ENCODE results near the gene FKBP10. TPM values are rescaled to one million over a fixed set of nuclear protein-coding genes. Genes with fewer than 3 reads are reported as not detected.
"Not testable (repeated sequence)": the region's sequence is repeated elsewhere in the genome, so short reads cannot be mapped to it uniquely, and the experiment has no call there.

Gene FKBP10
- total RNA-seq, 2 donors from 2014 or later, result not detected

DNA sequence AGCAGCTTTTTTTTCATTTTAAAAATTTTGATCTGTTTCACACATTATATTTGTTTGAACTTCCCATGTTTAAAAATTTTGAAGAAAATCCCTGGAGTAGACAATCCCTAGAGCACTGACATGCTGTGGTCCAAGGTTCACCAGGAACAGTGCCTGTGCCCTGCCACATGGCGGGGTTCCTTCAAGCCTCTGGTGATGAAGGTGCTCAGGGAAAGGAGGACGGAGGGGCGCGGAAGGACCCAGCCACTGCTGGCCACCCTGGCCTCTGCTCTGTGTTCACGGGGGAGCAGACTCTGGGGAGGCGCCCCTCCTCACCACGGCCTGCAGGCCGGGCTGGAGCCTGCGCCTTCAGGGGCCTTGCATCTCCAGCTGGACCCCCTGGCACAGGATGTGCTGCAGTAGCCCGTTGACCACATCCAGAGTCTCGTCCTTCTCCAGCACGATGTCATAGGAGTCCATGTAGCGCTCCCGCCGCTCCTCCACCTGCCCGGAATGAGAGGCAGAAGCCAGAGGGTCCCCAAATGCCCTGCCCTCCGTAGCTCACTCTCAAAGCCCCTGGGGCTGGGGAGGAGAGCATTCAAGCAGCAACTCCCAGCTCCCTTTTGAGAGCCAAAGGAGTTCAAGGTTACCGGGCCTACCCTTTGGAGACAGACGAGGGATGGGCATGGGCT, 12.5 kb downstream of the FKBP10 start:
- Mint-ChIP-seq H3K27me3 (no peaks in the 10 kb centered on the region), H3K4me1 (peaks cover 3% of the 10 kb centered on the region), H3K27ac (no peak overlapping the region), H3K36me3 (ENCODE audit: low read depth) (peaks cover 2% of the 10 kb centered on the region), H3K4me3 (no peak overlapping the region)
- no peak for DNase-seq
- H3K9me3 ChIP-seq (ENCODE audit: control insufficient read depth, low read length, poor library complexity, severe bottlenecking), result no peaks in the 10 kb centered on the region
- ATAC-seq, result no peak

GRCh38 chr17:41829961-41830360, 17.2 kb downstream of the FKBP10 start:
- not testable (repeated sequence) for H3K27ac Mint-ChIP-seq; H3K27me3 Mint-ChIP-seq; H3K9me3 ChIP-seq (ENCODE audit: control insufficient read depth, low read length, poor library complexity, severe bottlenecking); H3K4me1 Mint-ChIP-seq; H3K36me3 Mint-ChIP-seq (ENCODE audit: low read depth); H3K4me3 Mint-ChIP-seq; ATAC-seq; DNase-seq

DNA sequence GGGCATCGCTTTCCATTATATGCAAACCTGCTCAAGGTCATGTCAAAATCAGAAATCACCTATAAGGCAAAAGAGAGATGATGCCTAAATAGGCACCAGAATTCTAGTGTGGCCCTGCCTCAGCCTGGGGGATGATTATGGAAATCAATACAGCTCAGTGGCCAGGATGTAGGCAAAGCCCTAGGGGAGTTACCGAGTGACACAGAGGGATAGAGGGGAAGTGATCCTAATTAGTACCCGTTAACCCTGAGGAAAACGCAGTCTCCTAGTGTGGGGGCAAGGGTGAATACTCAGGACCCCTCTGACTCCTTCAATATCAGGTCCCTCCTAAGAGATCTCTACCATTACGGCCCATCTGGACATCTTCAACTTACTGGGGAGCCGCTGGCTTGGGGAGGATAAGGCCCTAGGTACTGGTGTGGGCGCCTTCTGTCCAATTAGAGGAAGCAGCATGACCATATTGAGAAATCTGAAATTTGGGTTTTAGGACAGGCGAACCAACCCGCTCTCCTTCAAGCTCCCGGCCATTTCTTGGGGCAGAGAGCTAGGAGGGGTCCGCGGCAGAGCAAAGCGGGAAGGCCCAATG, 22.5 kb downstream of the FKBP10 start:
- peaks cover 11% of the 10 kb centered on the region for H3K4me1 Mint-ChIP-seq
- H3K27me3 Mint-ChIP-seq, result no peaks in the 10 kb centered on the region
- peak; percentile 27 for ATAC-seq
- H3K4me3 Mint-ChIP-seq, result peak overlapping the region; percentile 89
- H3K27ac Mint-ChIP-seq, result peak overlapping the region; percentile 47
- no peak for DNase-seq
- no peaks in the 10 kb centered on the region for H3K36me3 Mint-ChIP-seq (ENCODE audit: low read depth)
- no peaks in the 10 kb centered on the region for H3K9me3 ChIP-seq (ENCODE audit: control insufficient read depth, low read length, poor library complexity, severe bottlenecking)

DNA sequence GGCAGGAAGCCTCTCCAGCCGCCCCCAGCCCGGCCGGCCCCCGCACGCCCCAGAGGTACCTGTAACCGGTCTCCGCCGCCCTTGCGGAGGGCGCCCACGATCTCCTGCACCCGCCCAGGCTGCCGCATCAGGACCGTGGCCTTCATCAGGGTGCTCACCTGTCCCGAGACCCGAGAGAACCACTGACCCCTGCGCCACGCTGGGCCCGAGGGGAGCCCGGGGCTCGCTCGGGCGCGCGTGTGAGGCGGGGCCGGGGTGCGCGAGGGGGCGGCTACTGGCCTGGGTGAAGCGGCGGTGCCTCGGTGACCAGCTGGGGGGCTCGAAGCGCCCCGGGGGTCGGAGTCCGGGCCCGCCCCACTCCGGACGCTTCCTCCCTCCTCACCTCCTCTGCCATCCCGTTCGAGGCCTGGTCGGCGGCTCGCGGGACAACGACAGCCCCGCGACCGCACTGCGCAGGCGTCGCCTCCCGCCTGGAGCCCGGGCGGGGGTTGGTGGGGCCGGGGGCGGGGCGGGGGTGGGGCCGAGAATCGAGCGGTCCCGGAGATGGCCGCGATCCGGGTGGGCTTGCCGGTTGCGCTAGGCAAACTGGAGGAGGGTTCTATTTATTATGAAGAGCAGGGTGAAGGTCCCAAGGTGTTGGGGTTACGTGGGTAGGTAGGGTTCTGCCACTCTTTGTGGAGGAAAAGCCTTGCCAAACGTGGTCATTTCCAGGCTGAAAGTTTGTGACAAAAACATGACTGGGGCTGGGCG, 23.2 kb downstream of the FKBP10 start, which contains the start of gene NT5C3B:
NT5C3B (minus strand) TSS at position 433 of the 750 bp plus-strand sequence; CDS start at position 394, 39 bp downstream.
- no peaks in the 10 kb centered on the region for H3K9me3 ChIP-seq (ENCODE audit: control insufficient read depth, low read length, poor library complexity, severe bottlenecking)
- peak; percentile 22 to 50 (median 41) for DNase-seq
- Mint-ChIP-seq H3K27me3 (no peaks in the 10 kb centered on the region), H3K4me3 (peak within 1 kb of the TSS; percentile 89), H3K4me1 (peaks cover 11% of the 10 kb centered on the region), H3K36me3 (ENCODE audit: low read depth) (no peaks in the 10 kb centered on the region), H3K27ac (peak within 1 kb of the TSS; percentile 47)
- ATAC-seq, result peak; percentile 87

DNA sequence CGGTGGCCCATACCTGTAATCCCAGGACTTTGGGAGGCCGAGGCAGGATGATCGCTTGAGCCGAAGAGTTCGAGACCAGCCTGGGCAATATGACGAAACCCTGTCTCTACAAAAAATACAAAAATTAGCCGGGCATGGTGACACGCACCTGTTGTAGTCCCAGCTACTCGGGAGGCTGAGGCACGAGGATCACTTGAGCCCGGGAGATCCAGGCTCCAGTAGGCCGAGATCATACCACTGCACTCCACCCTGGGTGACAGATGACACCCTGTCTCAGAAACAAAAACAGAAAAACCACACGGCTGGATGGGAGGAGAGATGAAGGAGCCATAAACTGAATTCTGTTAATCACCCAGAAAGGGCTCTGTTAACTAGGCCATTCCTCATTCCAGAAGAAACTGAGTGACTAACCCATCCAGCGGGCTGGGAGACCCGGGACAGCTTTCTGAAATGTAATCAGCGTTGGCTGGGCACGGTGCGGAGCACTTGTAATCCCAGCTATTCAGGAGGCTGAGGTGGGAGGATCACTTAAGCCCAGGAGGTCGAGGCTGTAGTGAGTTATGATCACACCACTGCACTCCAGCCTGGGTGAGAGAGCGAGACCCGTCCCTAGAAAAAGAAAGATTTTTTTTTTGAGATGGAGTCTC, 23.9 kb downstream of the FKBP10 start:
- H3K9me3 ChIP-seq (ENCODE audit: control insufficient read depth, low read length, poor library complexity, severe bottlenecking), result no peaks in the 10 kb centered on the region
- Mint-ChIP-seq H3K4me3 (peak overlapping the region; percentile 89), H3K36me3 (ENCODE audit: low read depth) (no peaks in the 10 kb centered on the region), H3K27me3 (no peaks in the 10 kb centered on the region), H3K4me1 (peaks cover 11% of the 10 kb centered on the region), H3K27ac (no peak overlapping the region)
- ATAC-seq (peak; percentile 7), DNase-seq (no peak)

DNA sequence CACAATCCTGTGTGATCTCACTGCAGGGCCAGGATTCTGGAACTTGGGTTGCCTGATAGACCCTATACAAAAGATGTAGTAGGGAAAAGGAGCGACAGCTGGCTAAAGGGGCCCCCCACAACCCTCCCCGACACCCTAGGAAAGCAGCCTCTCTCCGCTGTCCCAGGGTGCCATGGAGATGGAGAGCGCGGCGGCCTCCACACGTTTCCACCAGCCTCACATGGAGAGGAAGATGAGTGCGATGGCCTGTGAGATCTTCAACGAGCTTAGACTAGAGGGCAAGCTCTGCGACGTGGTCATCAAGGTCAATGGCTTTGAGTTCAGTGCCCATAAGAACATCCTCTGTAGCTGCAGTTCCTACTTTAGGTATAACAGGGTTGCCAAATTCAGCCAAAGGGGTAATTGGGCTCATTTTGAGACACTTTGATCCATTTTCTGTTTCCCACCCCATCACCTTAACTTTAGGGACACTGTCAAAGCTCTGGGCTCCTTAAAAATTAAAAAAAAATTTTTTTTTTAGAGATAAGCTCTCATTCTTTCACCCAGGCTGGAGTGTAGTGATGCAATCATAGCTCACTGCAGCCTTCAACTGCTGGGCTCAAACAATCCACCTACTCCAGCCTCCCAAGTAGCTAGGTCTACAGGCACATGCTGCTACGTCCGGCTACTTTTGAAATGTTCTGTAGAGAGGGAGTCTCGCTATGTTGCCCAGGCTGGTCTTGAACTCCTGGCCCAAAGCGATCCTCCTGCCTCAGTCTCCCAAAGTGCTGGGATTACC, 25.1 kb downstream of the FKBP10 start, which contains the start of gene KLHL10:
KLHL10 (plus strand) TSS at position 65 of the 778 bp plus-strand sequence; CDS start at position 173, 108 bp downstream.
- H3K9me3 ChIP-seq (ENCODE audit: control insufficient read depth, low read length, poor library complexity, severe bottlenecking), result no peaks in the 10 kb centered on the region
- ATAC-seq (no peak), DNase-seq (no peak)
- Mint-ChIP-seq H3K4me1 (peaks cover 11% of the 10 kb centered on the region), H3K27me3 (no peaks in the 10 kb centered on the region), H3K36me3 (ENCODE audit: low read depth) (no peaks in the 10 kb centered on the region), H3K4me3 (peak within 1 kb of the TSS; percentile 89), H3K27ac (no peak within 1 kb of the TSS)

DNA sequence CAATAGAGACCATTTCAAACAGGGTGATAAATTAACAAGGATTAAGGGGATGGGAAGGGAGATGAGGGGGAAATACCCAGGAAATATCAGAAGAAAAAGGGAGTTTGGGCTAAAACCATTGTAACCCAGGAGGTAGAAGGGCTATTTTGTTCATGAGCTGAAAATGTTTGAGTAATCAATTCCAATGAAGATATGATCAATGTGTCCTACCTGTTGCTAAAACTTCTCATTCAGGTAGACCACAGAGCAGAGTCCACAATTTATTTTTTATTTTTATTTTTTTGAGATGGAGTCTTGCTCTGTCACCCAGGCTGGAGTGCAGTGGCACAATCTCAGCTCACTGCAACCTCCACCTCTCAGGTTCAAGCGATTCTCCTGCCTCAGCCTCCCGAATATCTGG, 26.6 kb downstream of the FKBP10 start:
- H3K4me3 Mint-ChIP-seq, ATAC-seq: not testable (repeated sequence)
- peaks cover 11% of the 10 kb centered on the region for H3K4me1 Mint-ChIP-seq

DNA sequence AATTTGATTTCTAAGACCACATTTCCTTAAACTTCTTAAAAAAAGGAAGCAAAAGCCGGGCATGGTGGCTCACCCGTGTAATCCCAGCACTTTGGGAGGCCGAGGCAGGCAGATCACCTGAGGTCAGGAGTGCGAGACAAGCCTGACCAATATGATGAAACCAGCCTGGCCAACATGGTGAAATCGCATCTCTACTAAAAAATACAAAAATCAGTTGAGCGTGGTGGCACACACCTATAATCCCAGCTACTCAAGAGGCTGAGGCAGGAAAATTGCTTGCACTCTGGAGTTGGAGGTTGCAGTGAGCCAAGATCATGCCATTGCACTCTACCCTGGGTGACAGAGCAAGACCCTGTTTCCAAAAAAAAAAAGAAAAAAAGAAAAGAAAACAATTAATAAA, 28.0 kb downstream of the FKBP10 start:
- not testable (repeated sequence) for H3K27me3 Mint-ChIP-seq; DNase-seq; H3K4me1 Mint-ChIP-seq; H3K36me3 Mint-ChIP-seq (ENCODE audit: low read depth); H3K4me3 Mint-ChIP-seq; ATAC-seq; H3K27ac Mint-ChIP-seq; H3K9me3 ChIP-seq (ENCODE audit: control insufficient read depth, low read length, poor library complexity, severe bottlenecking)

More for the DNA sequence above, 26.6 kb downstream of the FKBP10 start:
- not testable (repeated sequence) for H3K27ac Mint-ChIP-seq; H3K36me3 Mint-ChIP-seq (ENCODE audit: low read depth); H3K27me3 Mint-ChIP-seq; DNase-seq; H3K9me3 ChIP-seq (ENCODE audit: control insufficient read depth, low read length, poor library complexity, severe bottlenecking)

- Mint-ChIP-seq H3K27me3 (no peaks in the 10 kb centered on the region), H3K27ac (no peak overlapping the region), H3K4me3 (no peak overlapping the region), H3K4me1 (peaks cover 7% of the 10 kb centered on the region), H3K36me3 (ENCODE audit: low read depth) (no peaks in the 10 kb centered on the region)
- no peak for DNase-seq
- H3K9me3 ChIP-seq (ENCODE audit: control insufficient read depth, low read length, poor library complexity, severe bottlenecking), result no peaks in the 10 kb centered on the region
- no peak for ATAC-seq
Observed at GRCh38 chr17:41844971-41845370, 32.2 kb downstream of the FKBP10 start.

DNA sequence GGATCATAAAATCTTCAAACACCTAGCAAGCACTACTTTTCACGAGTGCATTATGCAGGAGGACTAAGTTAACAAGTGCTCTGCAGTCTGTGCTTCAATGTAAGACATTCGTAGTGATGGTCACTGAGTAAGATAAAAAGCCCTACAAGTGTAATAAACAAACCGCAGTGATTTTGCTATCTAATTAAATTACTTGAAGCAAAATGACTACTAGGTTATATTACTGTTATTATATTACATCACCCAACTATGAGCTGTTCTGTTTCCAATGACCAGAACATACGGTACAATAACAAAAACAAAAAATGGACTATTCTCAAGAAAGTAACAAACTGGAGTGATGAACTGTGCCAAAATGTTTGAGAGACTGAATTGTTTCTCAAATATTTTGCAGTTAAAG, 36.0 kb downstream of the FKBP10 start:
- Mint-ChIP-seq H3K36me3 (ENCODE audit: low read depth) (no peaks in the 10 kb centered on the region), H3K27ac (no peak overlapping the region), H3K27me3 (no peaks in the 10 kb centered on the region), H3K4me3 (no peak overlapping the region), H3K4me1 (peaks cover 15% of the 10 kb centered on the region)
- no peak for ATAC-seq
- no peak for DNase-seq
- H3K9me3 ChIP-seq (ENCODE audit: control insufficient read depth, low read length, poor library complexity, severe bottlenecking), result no peaks in the 10 kb centered on the region

DNA sequence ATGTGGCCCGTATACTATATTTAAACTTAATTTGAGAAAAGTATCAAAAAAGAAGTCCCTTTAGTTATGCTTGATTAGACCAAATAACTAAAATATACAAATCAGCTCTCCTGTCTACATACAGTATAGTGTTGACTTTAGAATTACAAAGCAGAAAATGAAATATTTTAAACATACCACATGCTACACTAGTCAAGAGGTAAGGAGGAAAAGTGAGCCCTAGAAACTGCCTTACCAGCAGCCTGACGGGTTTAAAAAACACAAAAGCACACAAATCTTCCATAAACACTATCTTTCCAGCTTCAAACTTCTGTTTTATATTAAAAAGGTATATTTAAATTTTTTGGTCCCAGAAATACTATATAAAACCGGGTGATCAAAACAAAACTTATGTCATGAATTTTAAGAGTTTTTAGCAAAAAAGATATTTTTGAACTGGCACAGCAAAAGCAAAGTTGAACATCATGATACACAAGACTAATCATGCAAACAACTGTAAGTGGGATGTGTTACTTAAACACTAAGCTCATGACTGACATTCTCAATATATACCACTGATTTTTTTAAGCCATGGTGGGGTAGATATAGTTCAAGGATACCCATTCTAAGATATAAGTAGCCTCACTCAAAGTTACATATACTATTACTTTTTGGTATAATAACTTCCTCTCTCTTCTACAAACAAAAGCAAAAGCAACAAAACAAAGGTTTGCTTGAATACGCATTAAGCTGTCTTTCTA, 36.6 kb downstream of the FKBP10 start:
- Mint-ChIP-seq H3K27ac (peak overlapping the region; percentile 34), H3K27me3 (no peaks in the 10 kb centered on the region), H3K4me1 (peaks cover 15% of the 10 kb centered on the region), H3K36me3 (ENCODE audit: low read depth) (no peaks in the 10 kb centered on the region), H3K4me3 (no peak overlapping the region)
- ATAC-seq (no peak), DNase-seq (no peak)
- H3K9me3 ChIP-seq (ENCODE audit: control insufficient read depth, low read length, poor library complexity, severe bottlenecking), result no peaks in the 10 kb centered on the region

- H3K4me3 Mint-ChIP-seq; ATAC-seq; H3K9me3 ChIP-seq (ENCODE audit: control insufficient read depth, low read length, poor library complexity, severe bottlenecking); H3K27me3 Mint-ChIP-seq; H3K36me3 Mint-ChIP-seq (ENCODE audit: low read depth); DNase-seq: not testable (repeated sequence)
- peak overlapping the region; percentile 14 for H3K27ac Mint-ChIP-seq
- H3K4me1 Mint-ChIP-seq, result peaks cover 13% of the 10 kb centered on the region
Observed at GRCh38 chr17:41851382-41851781, 38.6 kb downstream of the FKBP10 start.

All from T-helper 17 cell (primary cell).